MCF 10A (cell line): ENCODE measurements around the gene TCERG1L. TPM values are rescaled to one million over a fixed set of nuclear protein-coding genes. Genes with fewer than 3 reads are reported as not detected.

ENCODE experiments used
- BruUV-seq: library from RNA; stranded (reverse); fragments of 400-500 nt; replicated peaks from 2 replicates; lab custom pipeline; 2021; lab: Mats Ljungman, UMichigan
- CTCF ChIA-PET: fragments of 300-600 bp; sonication (Branson Sonifier 250); formaldehyde crosslinking; extraction: SDS; loops from one replicate; lab custom pipeline; 2021; ENCODE audit warnings: antibody characterized with exemption, inconsistent platforms; lab: Yijun Ruan, JAX
- POLR2A ChIA-PET: fragments of 300-600, 350-650 bp; sonication (Branson Sonifier 250); formaldehyde crosslinking; extraction: SDS; loops from one replicate; lab custom pipeline; 2020; ENCODE audit warnings: antibody characterized with exemption, inconsistent platforms; lab: Yijun Ruan, JAX
- DNase-seq: peaks from one replicate; pipeline ENCODE4 v3.0.0-alpha.2; 2018; ENCODE audit not compliant: unreplicated experiment
- H3K27ac Mint-ChIP-seq: one replicate; pipeline ENCODE4 v1.8.0; 2022; ENCODE audit warnings: mild to moderate bottlenecking, low read depth, mixed read lengths; ENCODE audit not compliant: unreplicated experiment
- H3K27me3 Mint-ChIP-seq: one replicate; pipeline ENCODE4 v1.8.0; 2022; ENCODE audit warnings: mixed read lengths; ENCODE audit not compliant: insufficient read depth, unreplicated experiment
- H3K36me3 Mint-ChIP-seq: one replicate; pipeline ENCODE4 v1.8.0; 2022; ENCODE audit warnings: mild to moderate bottlenecking, moderate library complexity, mixed read lengths; ENCODE audit not compliant: insufficient read depth, unreplicated experiment
- H3K4me1 Mint-ChIP-seq: one replicate; pipeline ENCODE4 v1.8.0; 2022; ENCODE audit warnings: mixed read lengths; ENCODE audit not compliant: insufficient read depth, unreplicated experiment
- H3K4me3 Mint-ChIP-seq: one replicate; pipeline ENCODE4 v1.8.0; 2022; ENCODE audit warnings: mild to moderate bottlenecking, moderate library complexity, mixed read lengths; ENCODE audit not compliant: unreplicated experiment
- H3K9me3 Mint-ChIP-seq: one replicate; pipeline ENCODE4 v1.8.0; 2022; ENCODE audit warnings: mixed read lengths; ENCODE audit not compliant: unreplicated experiment
- intact Hi-C: fragments of 100-400 bp; cut with micrococcal nuclease; formaldehyde crosslinking; loops from 2 replicates; pipeline ENCODE4 v1.14.1; 2022
- total RNA-seq: library from RNA; stranded (reverse); gene quantifications from 2 replicates; pipeline ENCODE4 v1.2.3, GENCODE V29; 2022
- TF ChIP-seq, protein P1 (sequence below): fragments of 200-600 bp; IDR thresholded peaks from one replicate; pipeline ENCODE4 v1.8.0; 2022; ENCODE audit warnings: antibody characterized with exemption, mild to moderate bottlenecking; ENCODE audit not compliant: unreplicated experiment

TCERG1L gene
- total RNA-seq, 1 experiment from 2014 or later = not detected

DNA sequence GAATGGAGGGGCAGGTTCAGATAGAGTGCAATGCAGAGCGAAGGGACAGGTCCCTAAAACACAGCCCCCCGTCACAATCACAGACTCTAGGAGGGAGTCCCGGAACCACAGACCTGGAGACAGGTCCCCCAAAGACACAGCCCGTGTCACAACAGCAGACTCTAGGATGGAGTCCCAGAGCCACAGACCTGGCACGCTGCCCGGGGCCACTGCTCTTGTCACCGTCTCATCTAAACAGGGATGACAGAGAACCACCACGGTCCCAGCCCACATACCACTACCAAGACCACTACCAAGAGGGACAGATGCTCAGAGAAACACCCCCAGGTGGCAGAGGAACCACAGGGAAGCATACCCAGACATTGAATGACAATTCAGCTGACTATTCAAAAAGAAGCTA is 183.9 kb downstream of the TCERG1L start:
- peaks cover 8% of the 10 kb centered on the region for H3K4me1 Mint-ChIP-seq
- no peaks in the 10 kb centered on the region for H3K27me3 Mint-ChIP-seq
- H3K4me3 Mint-ChIP-seq = no peak overlapping the region
- BruUV-seq = no TSS peak
- intact Hi-C loops = no loop called here
- ChIA-PET POLR2A (interaction anchor here (1.0 kb wide), 1 partner anchor 32 kb away, joined by 5 read pairs; no protein-coding TSS in a partner anchor), CTCF (interaction anchor here (0.7 kb wide), 1 partner anchor 1397 kb away, joined by 3 read pairs; no protein-coding TSS in a partner anchor)
- peaks cover 7% of the 10 kb centered on the region for H3K9me3 Mint-ChIP-seq
- peak overlapping the region; percentile 14 for H3K27ac Mint-ChIP-seq
- peaks cover 8% of the 10 kb centered on the region for H3K36me3 Mint-ChIP-seq
- DNase-seq = no peak
- TF ChIP-seq, protein P1, sequence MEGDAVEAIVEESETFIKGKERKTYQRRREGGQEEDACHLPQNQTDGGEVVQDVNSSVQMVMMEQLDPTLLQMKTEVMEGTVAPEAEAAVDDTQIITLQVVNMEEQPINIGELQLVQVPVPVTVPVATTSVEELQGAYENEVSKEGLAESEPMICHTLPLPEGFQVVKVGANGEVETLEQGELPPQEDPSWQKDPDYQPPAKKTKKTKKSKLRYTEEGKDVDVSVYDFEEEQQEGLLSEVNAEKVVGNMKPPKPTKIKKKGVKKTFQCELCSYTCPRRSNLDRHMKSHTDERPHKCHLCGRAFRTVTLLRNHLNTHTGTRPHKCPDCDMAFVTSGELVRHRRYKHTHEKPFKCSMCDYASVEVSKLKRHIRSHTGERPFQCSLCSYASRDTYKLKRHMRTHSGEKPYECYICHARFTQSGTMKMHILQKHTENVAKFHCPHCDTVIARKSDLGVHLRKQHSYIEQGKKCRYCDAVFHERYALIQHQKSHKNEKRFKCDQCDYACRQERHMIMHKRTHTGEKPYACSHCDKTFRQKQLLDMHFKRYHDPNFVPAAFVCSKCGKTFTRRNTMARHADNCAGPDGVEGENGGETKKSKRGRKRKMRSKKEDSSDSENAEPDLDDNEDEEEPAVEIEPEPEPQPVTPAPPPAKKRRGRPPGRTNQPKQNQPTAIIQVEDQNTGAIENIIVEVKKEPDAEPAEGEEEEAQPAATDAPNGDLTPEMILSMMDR = no peak

DNA sequence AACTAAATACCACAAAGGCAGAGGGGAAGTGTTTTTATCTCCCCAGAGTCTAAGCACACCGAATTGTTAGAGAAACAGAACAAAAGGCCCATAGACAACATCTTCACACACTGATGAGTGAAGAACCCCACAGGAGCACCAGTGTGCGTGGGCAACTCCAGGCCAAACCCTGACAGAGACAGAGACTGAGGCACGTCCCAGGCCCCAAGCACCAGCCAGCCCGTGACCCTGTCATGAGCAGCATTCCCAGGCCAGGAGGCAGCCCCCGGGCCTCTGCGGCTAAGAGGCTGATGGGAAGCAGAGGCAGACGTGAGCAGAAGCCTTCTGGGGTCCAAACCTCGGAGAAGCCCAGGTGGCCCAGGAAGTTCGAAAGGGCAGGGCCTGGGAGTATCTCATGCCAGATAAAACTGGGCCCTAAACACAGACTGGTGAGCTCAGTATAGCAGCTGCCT is 184.4 kb downstream of the TCERG1L start:
- BruUV-seq = no TSS peak
- POLR2A ChIA-PET = interaction anchor here (1.0 to 1.1 kb wide), 2 partner anchors 32 kb away, joined by 3 to 5 read pairs; no protein-coding TSS in a partner anchor
- H3K27me3 Mint-ChIP-seq = no peaks in the 10 kb centered on the region

DNA sequence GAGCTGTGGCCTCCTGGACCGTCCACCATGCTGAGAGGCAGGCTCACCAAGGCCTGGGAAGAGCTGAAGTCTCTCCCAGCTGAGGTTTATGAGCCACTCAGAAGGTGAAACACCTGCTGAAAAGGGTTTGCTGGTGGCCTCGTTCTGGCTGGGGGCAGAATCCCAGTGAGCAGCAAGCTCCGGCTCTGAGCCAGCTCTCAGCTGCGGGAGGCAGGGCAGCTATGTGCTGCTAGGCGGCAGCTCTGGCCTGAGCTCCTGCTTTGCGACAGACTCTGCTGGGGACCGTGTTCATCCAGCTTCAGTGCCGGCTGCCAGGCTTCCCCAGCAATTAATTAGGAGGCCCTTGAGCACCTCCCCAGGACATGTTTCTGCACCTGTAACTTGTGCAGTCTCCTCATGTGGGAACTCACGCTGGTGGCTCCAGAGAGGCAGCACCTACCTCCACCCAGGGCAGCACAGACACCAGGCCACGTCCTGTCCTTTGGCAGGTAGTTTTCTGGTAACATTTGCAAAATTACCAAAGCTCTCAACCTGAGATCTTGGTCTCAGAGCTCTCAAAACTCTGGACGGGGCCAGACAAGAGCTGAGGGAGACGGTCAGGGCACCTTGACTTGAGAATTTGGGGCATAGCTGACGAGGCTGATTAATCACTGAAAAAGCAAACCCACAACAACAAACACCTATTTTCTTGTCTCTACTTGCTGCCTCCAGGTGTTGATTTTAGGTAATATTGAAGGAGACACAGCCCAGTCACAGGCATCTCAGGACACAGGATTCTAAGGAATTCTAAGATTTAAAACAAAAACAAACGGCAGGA is 185.0 kb downstream of the TCERG1L start:
- Mint-ChIP-seq H3K4me3 (no peak overlapping the region), H3K4me1 (peaks cover 8% of the 10 kb centered on the region), H3K27me3 (no peaks in the 10 kb centered on the region), H3K9me3 (peaks cover 7% of the 10 kb centered on the region), H3K27ac (peak overlapping the region; percentile 14), H3K36me3 (peaks cover 8% of the 10 kb centered on the region)
- DNase-seq = no peak
- BruUV-seq = no TSS peak
- ChIA-PET POLR2A (interaction anchor here (1.1 kb wide), 1 partner anchor 32 kb away, joined by 3 read pairs; no protein-coding TSS in a partner anchor), CTCF (interaction anchor here (0.6 to 1.0 kb wide), 8 partner anchors 88 to 917 kb away, joined by 3 to 4 read pairs (median 3); no protein-coding TSS in a partner anchor)
- intact Hi-C loops = no loop called here
- TF ChIP-seq, protein P1 = no peak

More for the DNA sequence above, 184.4 kb downstream of the TCERG1L start:
- TF ChIP-seq, protein P1 = no peak
- no peak overlapping the region for H3K4me3 Mint-ChIP-seq
- CTCF ChIA-PET = interaction anchor here (0.6 to 1.0 kb wide), 4 partner anchors 88 to 910 kb away, joined by 3 read pairs; no protein-coding TSS in a partner anchor
- H3K9me3 Mint-ChIP-seq = peaks cover 7% of the 10 kb centered on the region
- no peak for DNase-seq
- peaks cover 8% of the 10 kb centered on the region for H3K4me1 Mint-ChIP-seq
- intact Hi-C loops = no loop called here
- peaks cover 8% of the 10 kb centered on the region for H3K36me3 Mint-ChIP-seq
- peak overlapping the region; percentile 14 for H3K27ac Mint-ChIP-seq
